HCT116 (cell line): ENCODE measurements around the gene MCL1. TPM values are rescaled to one million over a fixed set of nuclear protein-coding genes. Genes with fewer than 3 reads are reported as not detected.
A peak's percentile ranks its signal among the peaks of the same experiment; 100 is the strongest.

Experiments used
- ATAC-seq: fragments of 200-7000 bp; cut with Tn5 transposase; 2 replicates; pipeline ENCODE4 v1.9.1; 2020; ENCODE audit warnings: mild to moderate bottlenecking, moderate library complexity
- BruUV-seq: library from RNA; stranded (reverse); fragments of 400-500 nt; replicated peaks from 2 replicates; lab custom pipeline; 2021; lab: Mats Ljungman, UMichigan
- CTCF ChIA-PET: fragments of 300-600 bp; sonication (Branson Sonifier 250); formaldehyde crosslinking; loops from one replicate; lab custom pipeline; 2021; ENCODE audit warnings: antibody characterized with exemption; lab: Charles Lee
- POLR2A ChIA-PET: fragments of 300-600, 350-600 bp; sonication (Branson Sonifier 250); formaldehyde crosslinking; loops from one replicate; lab custom pipeline; 2021; ENCODE audit warnings: antibody characterized with exemption; lab: Charles Lee
- RAD21 ChIA-PET, 2 experiments: fragments of 300-600 bp; sonication (Branson Sonifier 250); formaldehyde crosslinking; loops; one replicate each; lab custom pipeline; 2023; ENCODE audit warnings: low total read pairs in 2 of 2; ENCODE audit not compliant: uncharacterized antibody in 2 of 2, unreplicated experiment in 2 of 2, low non-redundant PET in 1 of 2; lab: Charles Lee
- DNase-seq: peaks from one replicate; pipeline ENCODE4 v3.0.0-alpha.2; 2010; ENCODE audit warnings: low read depth, low spot score
- H2AFZ ChIP-seq: fragments of 200-600 bp; shearing (Covaris generic), sonication (generic); 2 replicates; pipeline ENCODE4 v1.6.1; 2017; ENCODE audit warnings: low read depth, mixed run types, mixed read lengths, antibody characterized with exemption, low read length; ENCODE audit not compliant: poor library complexity, severe bottlenecking
- H3K27ac ChIP-seq: 2 replicates; pipeline ENCODE4 v1.5.1; 2012; ENCODE audit warnings: low read depth, low read length
- H3K27me3 ChIP-seq: fragments of 200-600 bp; sonication (generic); 2 replicates; pipeline ENCODE4 v1.6.1; 2016; ENCODE audit warnings: mixed run types, low read length, mixed read lengths; ENCODE audit not compliant: insufficient read depth
- H3K36me3 ChIP-seq, 2 experiments: fragments of 200-500 bp in 1 of 2; fragments of 200-600 bp in 1 of 2; sonication (Bioruptor generic) in 1 of 2; sonication (generic) in 1 of 2; 2 replicates each; pipeline versions ENCODE4 v1.5.1 to v1.6.1; 2014 to 2016; ENCODE audit warnings: low read length in 2 of 2, inconsistent platforms in 1 of 2, mixed read lengths in 1 of 2, mixed run types in 1 of 2; ENCODE audit not compliant: insufficient read depth in 2 of 2, control insufficient read depth in 1 of 2
- H3K4me1 ChIP-seq, 2 experiments: fragments of 200-600 bp in 1 of 2; sonication (generic) in 1 of 2; 2 replicates each; pipeline versions ENCODE4 v1.5.1 to v1.6.1; 2012 to 2017; ENCODE audit warnings: low read length in 2 of 2, inconsistent platforms in 1 of 2, mild to moderate bottlenecking in 1 of 2, mixed read lengths in 1 of 2, mixed run types in 1 of 2, moderate library complexity in 1 of 2; ENCODE audit not compliant: insufficient read depth in 2 of 2, control insufficient read depth in 1 of 2
- H3K4me2 ChIP-seq: fragments of 200-600 bp; sonication (generic); 2 replicates; pipeline ENCODE4 v1.6.1; 2017; ENCODE audit warnings: mixed run types, low read length, mixed read lengths
- H3K4me3 ChIP-seq, 2 experiments: fragments of 200-600 bp in 1 of 2; sonication (generic) in 1 of 2; replicated peaks in 1 of 2; 2 replicates each; pipeline ENCODE4 v1.5.1; 2011 to 2016; ENCODE audit warnings: low read length in 2 of 2, control low read depth in 1 of 2, low read depth in 1 of 2, mild to moderate bottlenecking in 1 of 2, mixed read lengths in 1 of 2, mixed run types in 1 of 2
- H3K79me2 ChIP-seq: fragments of 200-600 bp; sonication (generic); 2 replicates; pipeline ENCODE4 v1.6.1; 2017; ENCODE audit warnings: mild to moderate bottlenecking, mixed run types, low read length, moderate library complexity, mixed read lengths; ENCODE audit not compliant: insufficient read depth
- H3K9ac ChIP-seq: fragments of 200-600 bp; sonication (generic); 2 replicates; pipeline ENCODE4 v1.6.1; 2016; ENCODE audit warnings: low read length, mixed read lengths
- H3K9me2 ChIP-seq: fragments of 200-600 bp; sonication (generic), shearing (Covaris generic); 2 replicates; pipeline ENCODE4 v1.6.1; 2017; ENCODE audit warnings: mixed run types, mild to moderate bottlenecking, moderate library complexity; ENCODE audit not compliant: insufficient read depth
- H3K9me3 ChIP-seq, 2 experiments: fragments of 200-500 bp in 1 of 2; fragments of 200-600 bp in 1 of 2; sonication (Bioruptor generic) in 1 of 2; sonication (generic) in 1 of 2; 2 replicates each; pipeline ENCODE4 v1.6.1; 2014 to 2017; ENCODE audit warnings: low read length in 2 of 2, mixed read lengths in 2 of 2, inconsistent platforms in 1 of 2, low read depth in 1 of 2, mild to moderate bottlenecking in 1 of 2, mixed run types in 1 of 2, moderate library complexity in 1 of 2; ENCODE audit not compliant: control insufficient read depth in 1 of 2, insufficient read depth in 1 of 2
- H4K20me1 ChIP-seq: fragments of 200-600 bp; sonication (generic), shearing (Covaris generic); 2 replicates; pipeline ENCODE4 v1.6.1; 2017; ENCODE audit warnings: mixed run types, mild to moderate bottlenecking, moderate library complexity; ENCODE audit not compliant: insufficient read depth
- CBX3 ChIP-seq: IDR thresholded peaks from 2 replicates; pipeline ENCODE4 v1.6.1; 2012; ENCODE audit warnings: low read depth
- CEBPB ChIP-seq: IDR thresholded peaks from 2 replicates; pipeline ENCODE4 v1.6.1; 2012; ENCODE audit warnings: low read depth
- EZH2phosphoT487 ChIP-seq: fragments of 200-600 bp; IDR thresholded peaks from 2 replicates; pipeline ENCODE4 v1.6.1; 2018; ENCODE audit warnings: antibody characterized with exemption, borderline replicate concordance
- FOSL1 ChIP-seq: IDR thresholded peaks from 2 replicates; pipeline ENCODE4 v1.6.1; 2012; ENCODE audit warnings: low read depth
- POLR2A ChIP-seq: IDR thresholded peaks from 2 replicates; pipeline ENCODE4 v1.7.0; 2011; ENCODE audit warnings: borderline replicate concordance; ENCODE audit not compliant: insufficient read depth, insufficient read length; ENCODE audit errors: extremely low read depth
- POLR2AphosphoS5 ChIP-seq: IDR thresholded peaks from 2 replicates; pipeline ENCODE4 v1.6.1; 2011; ENCODE audit warnings: mild to moderate bottlenecking, low read depth, low read length, moderate library complexity
- RAD21 ChIP-seq: IDR thresholded peaks from 2 replicates; pipeline ENCODE4 v1.6.1; 2012; ENCODE audit warnings: low read depth, mild to moderate bottlenecking
- SIN3A ChIP-seq: IDR thresholded peaks from 2 replicates; pipeline ENCODE4 v1.6.1; 2012; ENCODE audit warnings: low read depth
- SP1 ChIP-seq: IDR thresholded peaks from 2 replicates; pipeline ENCODE4 v1.6.1; 2012; ENCODE audit warnings: low read depth
- SRF ChIP-seq: IDR thresholded peaks from 2 replicates; pipeline ENCODE4 v1.6.1; 2012; ENCODE audit warnings: low read depth
- TCF7L2 ChIP-seq: IDR thresholded peaks from 2 replicates; pipeline ENCODE4 v1.7.0; 2011; ENCODE audit warnings: borderline replicate concordance, inconsistent platforms; ENCODE audit not compliant: insufficient read depth, insufficient read length; ENCODE audit errors: extremely low read depth
- intact Hi-C: fragments of 100-400 bp; cut with micrococcal nuclease; formaldehyde crosslinking; loops from 2 replicates; pipeline ENCODE4 v1.10.0; 2022
- total RNA-seq: library from RNA; stranded (reverse); gene quantifications from one replicate; pipeline ENCODE4 v1.2.1, GENCODE V29; 2021; ENCODE audit not compliant: unreplicated experiment
- TF ChIP-seq, protein P1 (sequence below): IDR thresholded peaks from 2 replicates; pipeline ENCODE4 v1.6.1; 2012

MCL1 gene
- total RNA-seq, 1 experiment from 2014 or later, result 146 TPM

DNA sequence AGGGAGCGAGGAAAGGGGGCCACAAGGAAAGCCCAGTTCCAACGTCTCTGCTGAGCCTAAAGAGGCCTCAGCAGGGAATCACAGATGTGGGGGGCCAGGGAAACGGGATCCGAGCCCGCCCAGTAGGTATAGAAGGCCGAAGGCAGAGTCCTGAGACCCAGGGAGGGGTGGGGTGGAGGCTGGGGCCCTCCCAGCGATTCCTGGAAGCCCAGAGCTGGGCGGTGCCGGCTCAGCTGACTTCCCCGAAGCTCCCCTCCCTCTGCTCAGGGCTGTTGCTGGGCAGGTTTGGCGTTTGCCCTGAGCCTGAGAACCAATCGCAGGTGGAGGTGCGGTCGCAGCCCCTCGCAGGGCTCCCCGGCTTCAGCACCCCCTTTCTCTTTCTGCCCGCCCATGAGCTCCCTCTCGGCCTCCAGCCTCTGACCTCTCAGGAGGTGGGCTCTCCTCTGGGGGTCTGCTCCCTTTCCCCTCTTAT, 17.4 kb downstream of the MCL1 start:
- peak overlapping the region; percentile 95 for H3K27ac ChIP-seq
- peak overlapping the region; percentile 99 for H3K4me2 ChIP-seq
- ChIA-PET POLR2A (interaction anchor here (0.7 to 6.6 kb wide), 7 partner anchors 9 to 415 kb away, joined by 3 to 41 read pairs (median 4); partner anchors contain the start of genes GOLPH3L and MCL1), CTCF (interaction anchor here (1.0 to 4.8 kb wide), 8 partner anchors 10 to 434 kb away, joined by 5 to 35 read pairs (median 14); partner anchors contain the start of genes ADAMTSL4 and ENSA), RAD21 (no interaction called here)
- no peaks in the 10 kb centered on the region for H3K36me3 ChIP-seq
- intact Hi-C loops, result loop anchor here (1.0 to 10.0 kb wide), 6 partner anchors 59 to 445 kb away; partner anchors contain the start of genes GOLPH3L, MINDY1 and PRUNE1
- TF ChIP-seq TCF7L2 (peak; percentile 21), EZH2phosphoT487 (no peak), CEBPB (no peak), SRF (no peak), FOSL1 (no peak), POLR2A (peak; percentile 2), SP1 (no peak), RAD21 (no peak), CBX3 (no peak), SIN3A (no peak), POLR2AphosphoS5 (peak; percentile 79)
- TF ChIP-seq, protein P1, sequence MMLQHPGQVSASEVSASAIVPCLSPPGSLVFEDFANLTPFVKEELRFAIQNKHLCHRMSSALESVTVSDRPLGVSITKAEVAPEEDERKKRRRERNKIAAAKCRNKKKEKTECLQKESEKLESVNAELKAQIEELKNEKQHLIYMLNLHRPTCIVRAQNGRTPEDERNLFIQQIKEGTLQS, result no peak
- H2AFZ ChIP-seq, result no peak overlapping the region
- peaks cover 42 to 58% of the 10 kb centered on the region in 2 experiments for H3K4me1 ChIP-seq
- DNase-seq (peak; percentile 73), ATAC-seq (peak; percentile 66)
- H3K4me3 ChIP-seq, result peak overlapping the region; percentile 51 to 68
- H3K9ac ChIP-seq, result peak overlapping the region; percentile 85
- H3K27me3 ChIP-seq, result no peaks in the 10 kb centered on the region
- H3K9me3 ChIP-seq, result no peaks in the 10 kb centered on the region
- BruUV-seq, result no TSS peak
- no peaks in the 10 kb centered on the region for H4K20me1 ChIP-seq
- H3K79me2 ChIP-seq, result peaks cover 11% of the 10 kb centered on the region
- no peaks in the 10 kb centered on the region for H3K9me2 ChIP-seq
